K562 (cell line): ENCODE data around the gene LZTR1. TPM values are rescaled to one million over a fixed set of nuclear protein-coding genes. Genes with fewer than 3 reads are reported as not detected.

Experiments
- ARID2 ChIP-seq: fragments of 450-650 bp; IDR thresholded peaks from 2 replicates; pipeline ENCODE4 v1.6.1; 2017; ENCODE audit warnings: antibody characterized with exemption, mild to moderate bottlenecking
- E2F3 ChIP-seq: fragments of 250-450 bp; sonication (Bioruptor Pico); IDR thresholded peaks from 2 replicates; pipeline ENCODE4 v1.4.0; 2020; ENCODE audit warnings: mild to moderate bottlenecking
- HLTF ChIP-seq: fragments of 450-650 bp; IDR thresholded peaks from 2 replicates; pipeline ENCODE4 v1.6.1; 2016
- OTX1 ChIP-seq: fragments of 450-650 bp; formaldehyde crosslinking; IDR thresholded peaks from 2 replicates; pipeline ENCODE4 v1.4.0; 2022; ENCODE audit warnings: mild to moderate bottlenecking
- SMARCA5 ChIP-seq: fragments of 450-650 bp; IDR thresholded peaks from 2 replicates; pipeline ENCODE4 v1.6.1; 2016
- SMC3 ChIP-seq: conservative IDR thresholded peaks from 2 replicates; pipeline ENCODE4 v1.6.1; 2011; ENCODE audit warnings: low read depth, low read length, improper control_type of control experiment; ENCODE audit not compliant: insufficient read depth
- TEAD1 ChIP-seq, 2 experiments: fragments of 450-650 bp in 1 of 2; sonication (generic) in 1 of 2; formaldehyde crosslinking; IDR thresholded peaks; 2 replicates each; pipeline versions ENCODE4 v1.4.0 to v1.8.0; 2020 to 2022; ENCODE audit warnings: mild to moderate bottlenecking in 2 of 2, missing genetic modification reagents in 1 of 2
- TEAD4 ChIP-seq, 2 experiments: sonication (generic) in 1 of 2; formaldehyde crosslinking in 1 of 2; IDR thresholded peaks; 2 replicates each; pipeline versions ENCODE4 v1.6.1 to v1.8.0; 2012 to 2022; ENCODE audit warnings: borderline replicate concordance in 1 of 2, inconsistent platforms in 1 of 2, low read length in 1 of 2, mild to moderate bottlenecking in 1 of 2, missing genetic modification reagents in 1 of 2
- ZFP1 ChIP-seq: fragments of 450-650 bp; formaldehyde crosslinking; IDR thresholded peaks from 2 replicates; pipeline ENCODE4 v1.4.0; 2020; ENCODE audit warnings: mild to moderate bottlenecking, mixed read lengths
- ZKSCAN1 ChIP-seq: fragments of 150-350 bp; IDR thresholded peaks from 2 replicates; pipeline ENCODE4 v1.6.1; 2016; ENCODE audit warnings: low read depth, low read length
- ZMIZ1 ChIP-seq, 2 experiments: fragments of 150-350 bp in 1 of 2; IDR thresholded peaks; 2 replicates each; pipeline ENCODE4 v1.6.1; 2012 to 2016; ENCODE audit warnings: low read depth in 2 of 2, low read length in 2 of 2, mild to moderate bottlenecking in 1 of 2, moderate library complexity in 1 of 2
- ZNF347 ChIP-seq: fragments of 450-650 bp; formaldehyde crosslinking; IDR thresholded peaks from 2 replicates; pipeline ENCODE4 v1.4.0; 2020; ENCODE audit warnings: low read depth, mild to moderate bottlenecking, moderate library complexity
- ZNF77 ChIP-seq: fragments of 250-450 bp; sonication (Bioruptor Pico); IDR thresholded peaks from 2 replicates; pipeline ENCODE4 v1.5.0; 2020
- polyA plus RNA-seq, 8 experiments: library from polyadenylated mRNA; depleted of rRNA in 4 of 8; stranded (reverse) in 5 of 8; unstranded in 3 of 8; fragments of >200 nt; fragmentation: Nextera tagmentation in 2 of 8; fragmentation: Illumina TruSeq in 1 of 8; extraction: Ambion mirVana in 2 of 8; extraction: Trizol in 1 of 8; gene quantifications; 2 replicates each; pipeline versions ENCODE4 v1.2.1 to v1.2.3, GENCODE V29; 2011 to 2014; ENCODE audit warnings: inconsistent platforms in 1 of 8, missing spikeins in 1 of 8
- total RNA-seq, 7 experiments: library from RNA; depleted of rRNA in 6 of 7; stranded (reverse); fragments of >200 nt in 6 of 7; fragmentation: Illumina TruSeq in 2 of 7; extraction: Trizol in 2 of 7; gene quantifications; 2 replicates each; pipeline versions ENCODE4 v1.2.1 to v1.2.3, GENCODE V29; 2011 to 2021; ENCODE audit warnings: low replicate concordance in 1 of 7
- TF ChIP-seq, protein P1 (sequence below), 2 experiments: fragments of 450-650 bp; conservative IDR thresholded peaks; 2 replicates each; pipeline ENCODE4 v1.6.1; 2017; ENCODE audit warnings: mild to moderate bottlenecking in 2 of 2, moderate library complexity in 2 of 2
- TF ChIP-seq, protein P2 (sequence below), 2 experiments: fragments of 250-450 bp in 1 of 2; fragments of 450-650 bp in 1 of 2; sonication (Bioruptor Pico) in 1 of 2; IDR thresholded peaks; 2 replicates each; pipeline versions ENCODE4 v1.6.1 to v1.8.0; 2016 to 2021; ENCODE audit warnings: mild to moderate bottlenecking in 2 of 2, moderate library complexity in 2 of 2, missing compliant biosample characterization in 1 of 2, missing genetic modification characterization in 1 of 2
- TF ChIP-seq, protein P3 (sequence below): sonication (generic); formaldehyde crosslinking; IDR thresholded peaks from 2 replicates; pipeline ENCODE4 v1.8.0; 2022; ENCODE audit warnings: missing genetic modification reagents, mild to moderate bottlenecking, moderate library complexity, borderline replicate concordance
- TF ChIP-seq, protein P4 (sequence below): fragments of 450-650 bp; formaldehyde crosslinking; IDR thresholded peaks from 2 replicates; pipeline ENCODE4 v1.4.0; 2020; ENCODE audit warnings: mild to moderate bottlenecking, moderate library complexity

The LZTR1 gene
- total and polyA plus RNA-seq, 9 of the 15 experiments (the other 6 are each of a cell fraction or from before 2014, with no cell fraction given) = 2.2 to 135 (median 63.0) TPM

DNA sequence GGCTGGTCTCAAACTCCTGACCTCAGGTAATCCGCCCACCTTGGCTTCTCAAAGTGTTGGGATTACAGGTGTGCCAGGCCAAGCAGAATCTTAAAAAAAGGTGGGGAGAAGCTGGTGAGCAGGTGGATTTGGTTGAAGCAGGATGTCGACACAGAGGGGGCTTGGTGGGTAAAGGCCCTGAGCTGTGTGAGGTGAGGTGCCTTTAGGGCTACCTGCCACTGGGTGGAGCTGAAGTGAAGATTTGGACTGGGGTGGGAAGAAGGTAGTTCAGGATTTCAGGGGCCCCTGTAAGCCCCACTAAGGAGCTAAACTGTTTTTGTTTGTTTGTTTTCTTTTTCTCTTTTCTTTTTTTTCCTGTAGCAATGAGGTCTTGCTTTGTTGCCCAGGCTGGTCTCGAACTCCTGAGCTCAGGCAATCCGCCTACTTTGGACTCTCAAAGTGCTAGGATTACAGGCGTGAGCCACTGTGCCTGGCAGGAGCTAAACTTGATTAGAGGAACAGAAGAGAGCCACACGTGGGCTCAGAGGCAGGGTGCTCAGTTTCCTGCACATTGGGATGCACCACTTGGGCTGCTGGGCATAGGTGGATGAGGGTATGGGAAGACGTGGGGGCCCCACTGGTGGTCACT is 38.8 kb downstream of the LZTR1 start (continued):
- TF ChIP-seq, protein P1, sequence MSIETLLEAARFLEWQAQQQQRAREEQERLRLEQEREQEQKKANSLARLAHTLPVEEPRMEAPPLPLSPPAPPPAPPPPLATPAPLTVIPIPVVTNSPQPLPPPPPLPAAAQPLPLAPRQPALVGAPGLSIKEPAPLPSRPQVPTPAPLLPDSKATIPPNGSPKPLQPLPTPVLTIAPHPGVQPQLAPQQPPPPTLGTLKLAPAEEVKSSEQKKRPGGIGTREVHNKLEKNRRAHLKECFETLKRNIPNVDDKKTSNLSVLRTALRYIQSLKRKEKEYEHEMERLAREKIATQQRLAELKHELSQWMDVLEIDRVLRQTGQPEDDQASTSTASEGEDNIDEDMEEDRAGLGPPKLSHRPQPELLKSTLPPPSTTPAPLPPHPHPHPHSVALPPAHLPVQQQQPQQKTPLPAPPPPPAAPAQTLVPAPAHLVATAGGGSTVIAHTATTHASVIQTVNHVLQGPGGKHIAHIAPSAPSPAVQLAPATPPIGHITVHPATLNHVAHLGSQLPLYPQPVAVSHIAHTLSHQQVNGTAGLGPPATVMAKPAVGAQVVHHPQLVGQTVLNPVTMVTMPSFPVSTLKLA (conservative IDR thresholded peaks at IDR 0.05) = no peak
- TF ChIP-seq, protein P2, sequence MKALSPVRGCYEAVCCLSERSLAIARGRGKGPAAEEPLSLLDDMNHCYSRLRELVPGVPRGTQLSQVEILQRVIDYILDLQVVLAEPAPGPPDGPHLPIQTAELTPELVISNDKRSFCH (CRISPR knock-in tag; IDR thresholded peaks at IDR 0.05) = 0 out of 2 replicates have a peak, but pooled peaks have one; percentile 12
- TF ChIP-seq, protein P2 (tag; IDR thresholded peaks at IDR 0.05) = peak; percentile 47
- peak; percentile 93 for TF ChIP-seq OTX1 (CRISPR knock-in tag)
- TF ChIP-seq ZMIZ1 (IDR thresholded peaks at IDR 0.05; ENCODE audit: low read depth in 2 of 2, low read length in 2 of 2) = 0 out of 4 replicates have a peak, but pooled peaks of 1 of the 2 experiments have one; percentile 25
- TF ChIP-seq TEAD1 (CRISPR knock-in tag; IDR thresholded peaks at IDR 0.05) = no peak
- TF ChIP-seq, protein P3, sequence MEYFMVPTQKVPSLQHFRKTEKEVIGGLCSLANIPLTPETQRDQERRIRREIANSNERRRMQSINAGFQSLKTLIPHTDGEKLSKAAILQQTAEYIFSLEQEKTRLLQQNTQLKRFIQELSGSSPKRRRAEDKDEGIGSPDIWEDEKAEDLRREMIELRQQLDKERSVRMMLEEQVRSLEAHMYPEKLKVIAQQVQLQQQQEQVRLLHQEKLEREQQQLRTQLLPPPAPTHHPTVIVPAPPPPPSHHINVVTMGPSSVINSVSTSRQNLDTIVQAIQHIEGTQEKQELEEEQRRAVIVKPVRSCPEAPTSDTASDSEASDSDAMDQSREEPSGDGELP (CRISPR knock-in tag) = no peak
- 0 out of 2 replicates have a peak, but pooled peaks have one; percentile 9 for TF ChIP-seq ZKSCAN1
- no peak for TF ChIP-seq ARID2
- TF ChIP-seq ZNF347 (CRISPR knock-in tag) = no peak
- no peak for TF ChIP-seq HLTF
- TF ChIP-seq ZFP1 (CRISPR knock-in tag) = 0 out of 2 replicates have a peak, but pooled peaks have one; percentile 28
- 0 out of 2 replicates have a peak, but pooled peaks have one; percentile 48 for TF ChIP-seq E2F3 (CRISPR knock-in tag)
- peak; percentile 91 for TF ChIP-seq SMC3
- no peak for TF ChIP-seq SMARCA5
- no peak for TF ChIP-seq ZNF77 (CRISPR knock-in tag)
- TF ChIP-seq, protein P4, sequence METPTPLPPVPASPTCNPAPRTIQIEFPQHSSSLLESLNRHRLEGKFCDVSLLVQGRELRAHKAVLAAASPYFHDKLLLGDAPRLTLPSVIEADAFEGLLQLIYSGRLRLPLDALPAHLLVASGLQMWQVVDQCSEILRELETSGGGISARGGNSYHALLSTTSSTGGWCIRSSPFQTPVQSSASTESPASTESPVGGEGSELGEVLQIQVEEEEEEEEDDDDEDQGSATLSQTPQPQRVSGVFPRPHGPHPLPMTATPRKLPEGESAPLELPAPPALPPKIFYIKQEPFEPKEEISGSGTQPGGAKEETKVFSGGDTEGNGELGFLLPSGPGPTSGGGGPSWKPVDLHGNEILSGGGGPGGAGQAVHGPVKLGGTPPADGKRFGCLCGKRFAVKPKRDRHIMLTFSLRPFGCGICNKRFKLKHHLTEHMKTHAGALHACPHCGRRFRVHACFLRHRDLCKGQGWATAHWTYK (CRISPR knock-in tag) = peak; percentile 54; the same call in 1 of the 2 replicates
- no peak for TF ChIP-seq TEAD4 (IDR thresholded peaks at IDR 0.05; ENCODE audit: low read length)
- no peak for TF ChIP-seq TEAD4 (CRISPR knock-in tag; IDR thresholded peaks at IDR 0.05; ENCODE audit: borderline replicate concordance)
